NCI-H1105 treated with DMSO at 0.1 percent for 48 hours (cell line): ENCODE measurements around the gene NAV2.
A peak's percentile ranks its signal among the peaks of the same experiment; 100 is the strongest.

Experiments
- DNase-seq: peaks from one replicate; lab custom pipeline; 2025; lab: John Stamatoyannopoulos, UW

The NAV2 gene

DNA sequence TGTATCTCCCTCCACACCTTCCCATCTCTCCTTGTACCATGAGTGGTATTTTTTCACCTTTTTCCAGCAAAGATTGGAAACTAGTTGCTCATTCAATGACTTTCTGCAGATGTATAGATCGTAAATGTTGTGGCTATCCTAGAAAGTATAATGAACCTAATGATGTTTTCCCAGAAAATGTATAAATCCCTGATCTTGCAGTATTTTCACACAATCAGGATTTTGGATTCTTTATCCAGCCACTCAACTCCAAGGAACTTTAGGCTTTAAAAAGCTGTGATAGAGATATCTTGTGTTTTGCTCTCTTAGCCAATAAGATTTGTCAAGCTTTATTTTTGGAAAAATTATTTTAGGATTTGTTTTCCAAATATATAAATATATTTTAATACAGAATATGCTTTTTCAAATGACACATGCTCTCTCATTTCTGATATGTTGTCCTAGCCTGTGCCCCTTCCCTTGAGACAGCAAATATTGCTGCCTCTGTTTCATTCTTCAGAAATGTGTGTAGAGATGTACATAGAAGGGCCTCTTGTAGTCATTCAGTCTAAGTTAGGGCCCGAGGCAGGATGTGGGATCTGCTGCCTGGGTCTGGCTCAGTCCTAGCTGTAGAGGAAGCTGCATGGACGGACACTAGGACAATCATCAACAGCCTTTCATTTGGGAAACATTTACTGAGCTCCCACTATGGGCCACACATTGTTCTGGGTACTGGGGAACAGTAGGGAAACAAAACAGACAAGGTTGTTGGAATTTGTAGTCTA lies 62.4 kb downstream of the NAV2 start:
- DNase-seq, result no peak

- no peak for DNase-seq
These were observed 63.0 kb downstream of the NAV2 start for GRCh38 chr11:19775622-19776021.

DNA sequence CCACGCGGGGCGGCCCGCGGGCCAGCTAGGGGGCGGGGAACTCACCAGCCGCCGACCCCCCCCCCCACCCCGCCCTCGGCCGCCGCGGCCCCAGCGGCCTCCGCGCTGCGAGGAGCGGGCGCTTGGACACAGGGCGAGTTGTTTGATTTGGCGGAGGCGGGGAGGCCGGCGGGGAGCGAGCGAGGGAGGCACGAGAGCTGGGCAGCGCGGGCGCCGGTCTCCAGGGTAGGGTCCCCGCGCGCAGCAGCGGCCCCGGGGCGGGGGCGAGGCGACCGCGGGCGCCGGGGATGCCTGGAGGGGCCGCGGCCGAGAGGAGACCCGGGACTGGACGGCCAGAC lies 64.4 kb downstream of the NAV2 start:
- DNase-seq, result peak; percentile 50

- peak; percentile 50 for DNase-seq
These were observed 64.9 kb downstream of the NAV2 start for GRCh38 chr11:19777377-19778102.

- no peak for DNase-seq
These were observed 67.1 kb downstream of the NAV2 start for GRCh38 chr11:19779740-19780139.

DNA sequence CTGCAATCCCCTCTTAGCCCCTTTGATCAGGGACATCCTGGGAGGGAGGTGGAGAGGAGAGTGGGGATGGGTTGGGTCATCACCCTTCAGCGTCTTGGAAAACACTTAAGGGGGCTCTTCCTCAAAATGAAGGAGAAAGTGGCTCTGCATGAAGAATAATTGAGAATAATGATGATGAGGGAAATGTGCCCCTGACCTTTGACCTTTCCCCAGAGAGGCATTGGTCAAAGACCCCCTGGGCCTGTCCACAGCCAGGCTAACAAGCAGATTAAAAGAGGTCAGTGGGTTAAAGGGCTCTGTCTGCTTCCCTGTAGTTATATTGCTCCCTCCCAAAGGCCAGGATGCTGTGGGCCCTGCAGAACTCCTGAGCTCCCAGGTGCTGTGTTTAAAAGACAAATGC lies 68.7 kb downstream of the NAV2 start:
- no peak for DNase-seq

GRCh38 chr11:19785265-19785664 lies 72.6 kb downstream of the NAV2 start:
- DNase-seq, result no peak

- DNase-seq, result no peak
These were observed 74.0 kb downstream of the NAV2 start for GRCh38 chr11:19786644-19787043.

- DNase-seq, result no peak
These were observed 75.8 kb downstream of the NAV2 start for GRCh38 chr11:19788435-19788834.

DNA sequence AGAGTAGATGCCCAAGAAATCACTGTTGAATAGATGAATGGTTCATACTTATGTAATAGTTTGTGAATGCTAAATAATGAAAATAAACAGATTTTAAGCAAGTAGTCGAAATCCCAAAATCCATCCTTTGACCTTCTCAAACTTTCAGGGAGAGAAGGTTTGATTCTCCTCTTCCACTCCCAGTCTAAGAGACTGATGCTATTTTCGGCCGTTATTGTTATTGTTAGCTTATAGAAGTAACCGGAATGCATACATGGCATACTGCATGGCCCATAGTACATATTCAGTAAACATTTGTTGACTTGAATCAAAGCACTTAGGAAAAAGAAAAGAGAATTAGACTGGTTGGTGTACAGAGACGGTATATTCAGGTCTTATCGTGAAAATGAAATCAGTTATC lies 76.6 kb downstream of the NAV2 start:
- no peak for DNase-seq

GRCh38 chr11:19789835-19790710 lies 77.4 kb downstream of the NAV2 start:
- no peak for DNase-seq

DNA sequence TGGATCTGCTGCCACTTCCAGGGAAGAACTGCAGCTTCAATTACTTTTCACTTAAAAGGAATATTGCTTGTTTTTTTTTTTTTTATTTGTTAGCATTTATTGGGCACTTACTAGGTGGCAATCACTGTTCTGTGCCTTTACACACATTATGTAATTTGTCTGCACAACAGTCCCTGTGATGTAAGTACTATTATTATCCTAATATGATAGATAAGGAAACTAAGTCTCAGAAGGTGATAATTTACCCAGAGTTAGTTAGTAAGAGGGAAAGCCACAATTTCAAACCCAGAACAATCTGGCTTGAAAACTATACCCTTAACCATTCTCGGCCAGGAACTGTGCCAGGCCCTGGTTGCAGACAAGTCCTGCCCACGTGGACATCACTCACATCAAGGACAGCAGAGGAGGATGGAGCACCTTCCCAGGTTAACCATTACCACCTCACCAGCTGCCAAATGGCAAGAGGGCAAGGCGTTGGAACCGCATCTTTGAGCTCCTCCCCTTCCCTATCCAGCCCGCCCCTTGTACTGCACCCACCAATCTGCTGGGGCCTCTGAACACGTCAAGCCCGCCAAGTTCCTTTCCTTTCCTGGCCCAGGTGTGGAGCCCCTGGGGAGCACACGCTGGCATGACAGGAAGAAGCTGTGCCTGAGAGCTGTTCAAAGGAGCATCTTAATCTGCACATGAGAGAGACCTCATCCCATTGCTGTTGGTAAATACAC lies 78.4 kb downstream of the NAV2 start:
- no peak for DNase-seq

DNA sequence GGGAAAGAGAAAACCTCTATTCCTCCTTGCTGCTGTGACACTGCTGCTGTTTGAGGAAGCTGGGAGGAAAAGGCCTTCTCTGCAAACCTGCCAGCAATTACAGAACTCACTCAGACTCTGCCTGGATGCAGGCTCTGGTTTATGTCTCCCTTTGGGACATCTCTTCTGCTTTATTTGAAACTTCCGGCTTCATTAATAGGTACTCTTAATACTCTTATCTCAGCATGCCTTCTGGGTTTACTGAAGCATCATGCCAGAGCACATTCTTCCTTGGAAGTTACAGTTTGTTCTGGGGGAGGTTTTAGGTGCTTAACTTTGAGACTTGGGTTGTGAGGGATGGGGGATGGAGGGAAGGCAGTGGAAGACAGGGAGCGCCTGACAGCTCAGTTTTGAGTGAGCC lies 79.9 kb downstream of the NAV2 start:
- no peak for DNase-seq

- no peak for DNase-seq
These were observed 80.7 kb downstream of the NAV2 start for GRCh38 chr11:19793326-19793725.

DNA sequence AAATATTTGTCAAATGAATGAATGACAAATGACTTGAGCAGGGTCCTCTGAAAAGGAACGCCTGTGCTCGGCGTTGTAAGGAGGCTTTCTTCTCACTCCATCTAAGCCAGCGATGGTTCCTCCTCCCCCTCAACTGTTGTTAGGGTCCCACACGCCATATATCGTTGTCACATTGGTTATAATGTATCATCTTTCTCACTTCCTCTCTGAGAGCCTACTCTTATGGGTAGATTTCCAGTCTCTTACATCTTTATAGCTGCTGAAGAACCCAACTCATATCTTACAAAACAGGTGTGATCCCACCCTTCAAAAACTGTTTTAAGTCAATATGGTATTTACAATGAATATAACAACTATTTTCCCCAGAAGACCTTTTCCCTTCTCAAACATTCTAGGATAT lies 81.5 kb downstream of the NAV2 start:
- no peak for DNase-seq

GRCh38 chr11:19795082-19795481 lies 82.4 kb downstream of the NAV2 start:
- no peak for DNase-seq

DNA sequence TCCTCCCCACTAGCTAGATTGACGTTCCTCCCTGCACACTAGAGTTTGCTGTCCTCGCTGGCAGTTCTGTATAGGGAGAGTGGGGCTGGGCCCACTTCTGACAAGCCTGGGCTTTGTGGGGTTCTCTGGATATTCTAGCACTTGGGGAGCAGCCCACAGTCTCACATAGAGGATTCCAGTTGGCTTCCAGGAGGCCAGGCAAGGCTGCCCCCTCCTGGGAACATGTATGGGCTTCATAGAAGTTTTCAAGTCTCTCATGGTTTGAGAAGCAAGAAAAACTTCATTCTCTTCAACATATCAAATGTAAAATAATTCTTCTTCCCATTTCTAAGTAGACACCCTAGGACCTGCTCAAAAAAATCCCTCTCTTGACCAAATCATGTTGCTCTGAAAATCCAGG lies 87.5 kb downstream of the NAV2 start:
- DNase-seq, result no peak

GRCh38 chr11:19800714-19801519 lies 88.3 kb downstream of the NAV2 start:
- no peak for DNase-seq

GRCh38 chr11:19802773-19803293 lies 90.2 kb downstream of the NAV2 start:
- DNase-seq, result no peak

- DNase-seq, result no peak
These were observed 90.9 kb downstream of the NAV2 start for GRCh38 chr11:19803506-19803998.

GRCh38 chr11:19805376-19805775 lies 92.7 kb downstream of the NAV2 start:
- DNase-seq, result no peak
